Thoracic aorta (tissue), 2 donors: Measurements from ENCODE around the gene TAS2R42. TPM values are rescaled to one million over a fixed set of nuclear protein-coding genes. Genes with fewer than 3 reads are reported as not detected.

Experiments used
- ATAC-seq: fragments of 150-250 bp; one replicate; pipeline ENCODE4 v1.8.0; 2017; ENCODE audit warnings: low read depth; ENCODE audit not compliant: insufficient number of reproducible peaks, low FRiP score
- DNase-seq: peaks from one replicate; pipeline ENCODE4 v3.0.0-alpha.2; 2020; ENCODE audit warnings: low spot score
- H3K27ac ChIP-seq, 2 donors: fragments of 200-600 bp; sonication (generic); 1 replicate in 1 of 2; 2 replicates in 1 of 2; pipeline ENCODE4 v1.5.1; 2016; ENCODE audit warnings: mild to moderate bottlenecking in 2 of 2, moderate library complexity in 2 of 2
- H3K27me3 ChIP-seq: fragments of 200-600 bp; sonication (generic); replicated peaks from 2 replicates; pipeline ENCODE4 v1.6.0; 2016; ENCODE audit warnings: mild to moderate bottlenecking; ENCODE audit not compliant: insufficient read depth
- H3K36me3 ChIP-seq: fragments of 200-600 bp; sonication (generic); one replicate; pipeline ENCODE4 v1.5.1; 2016
- H3K4me1 ChIP-seq, 2 donors: fragments of 200-600 bp; sonication (generic); 1 replicate in 1 of 2; 2 replicates in 1 of 2; pipeline versions ENCODE4 v1.5.1 to v1.6.0; 2016; ENCODE audit warnings: low read depth in 2 of 2, mild to moderate bottlenecking in 1 of 2; ENCODE audit not compliant: control insufficient read depth in 1 of 2
- H3K4me3 ChIP-seq: fragments of 200-600 bp; sonication (generic); 2 replicates; pipeline ENCODE4 v1.5.1; 2016; ENCODE audit warnings: mild to moderate bottlenecking
- H3K9me3 ChIP-seq: fragments of 200-600 bp; sonication (generic); 2 replicates; pipeline ENCODE4 v1.5.1; 2016
- total RNA-seq, 2 donors: library from RNA; depleted of rRNA; stranded (reverse); fragments of >200 nt; gene quantifications; one replicate each; pipeline versions ENCODE4 v1.1.0 to v1.2.3, GENCODE V29; 2016
- TF ChIP-seq, protein P1 (sequence below): fragments of 200-600 bp; sonication (generic); IDR thresholded peaks from one replicate; pipeline ENCODE4 v1.5.1; 2019; ENCODE audit warnings: antibody characterized with exemption

Gene TAS2R42
- total RNA-seq, 2 donors from 2014 or later = not detected

DNA sequence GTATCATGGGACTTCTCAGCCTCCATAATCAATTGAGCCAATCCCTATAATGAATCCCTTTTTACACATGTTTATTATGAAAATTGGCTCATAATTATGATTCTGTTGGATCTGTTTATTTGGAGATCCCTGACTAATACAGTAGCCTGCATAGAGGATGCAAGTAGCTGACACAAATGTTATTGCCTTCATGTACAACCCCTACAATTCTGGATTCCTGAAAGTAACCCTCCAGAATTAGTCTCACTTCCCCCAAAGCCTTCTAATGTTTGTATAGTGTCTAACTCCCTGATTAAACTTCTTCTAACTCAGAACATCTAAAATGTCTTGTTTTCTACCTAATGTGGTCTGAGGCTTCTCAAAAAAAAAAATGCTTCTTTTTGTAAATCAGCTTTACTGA lies 22.4 kb downstream of the TAS2R42 start:
- DNase-seq = no peak
- TF ChIP-seq, protein P1, sequence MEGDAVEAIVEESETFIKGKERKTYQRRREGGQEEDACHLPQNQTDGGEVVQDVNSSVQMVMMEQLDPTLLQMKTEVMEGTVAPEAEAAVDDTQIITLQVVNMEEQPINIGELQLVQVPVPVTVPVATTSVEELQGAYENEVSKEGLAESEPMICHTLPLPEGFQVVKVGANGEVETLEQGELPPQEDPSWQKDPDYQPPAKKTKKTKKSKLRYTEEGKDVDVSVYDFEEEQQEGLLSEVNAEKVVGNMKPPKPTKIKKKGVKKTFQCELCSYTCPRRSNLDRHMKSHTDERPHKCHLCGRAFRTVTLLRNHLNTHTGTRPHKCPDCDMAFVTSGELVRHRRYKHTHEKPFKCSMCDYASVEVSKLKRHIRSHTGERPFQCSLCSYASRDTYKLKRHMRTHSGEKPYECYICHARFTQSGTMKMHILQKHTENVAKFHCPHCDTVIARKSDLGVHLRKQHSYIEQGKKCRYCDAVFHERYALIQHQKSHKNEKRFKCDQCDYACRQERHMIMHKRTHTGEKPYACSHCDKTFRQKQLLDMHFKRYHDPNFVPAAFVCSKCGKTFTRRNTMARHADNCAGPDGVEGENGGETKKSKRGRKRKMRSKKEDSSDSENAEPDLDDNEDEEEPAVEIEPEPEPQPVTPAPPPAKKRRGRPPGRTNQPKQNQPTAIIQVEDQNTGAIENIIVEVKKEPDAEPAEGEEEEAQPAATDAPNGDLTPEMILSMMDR = no peak
- no peak for ATAC-seq
- Histone ChIP-seq H3K27me3 (no peaks in the 10 kb centered on the region), H3K27ac (no peak overlapping the region), H3K36me3 (no peaks in the 10 kb centered on the region), H3K4me3 (no peak overlapping the region), H3K4me1 (peaks cover 5 to 11% of the 10 kb centered on the region in 2 donors), H3K9me3 (no peaks in the 10 kb centered on the region)

DNA sequence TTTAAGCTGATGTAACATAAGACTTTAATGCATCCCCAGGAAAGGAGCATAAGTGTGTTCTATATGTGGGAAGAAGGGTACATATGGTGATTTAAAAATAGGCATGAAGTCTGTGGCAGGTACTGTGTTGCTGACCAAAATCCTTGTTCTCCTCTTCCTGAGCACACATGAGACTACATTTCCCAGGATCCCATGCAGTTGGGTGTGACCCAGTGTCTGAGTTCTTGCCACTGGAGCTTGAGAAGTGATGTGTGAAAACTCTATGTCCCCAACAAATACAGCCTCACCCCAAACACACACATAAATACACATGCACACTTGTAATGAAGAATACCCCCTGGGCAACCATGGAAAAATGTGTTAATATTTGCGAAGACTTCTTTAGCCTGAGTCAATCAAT lies 24.2 kb downstream of the TAS2R42 start:
- DNase-seq (no peak), ATAC-seq (no peak)
- Histone ChIP-seq H3K9me3 (no peaks in the 10 kb centered on the region), H3K36me3 (no peaks in the 10 kb centered on the region), H3K27ac (no peak overlapping the region), H3K4me3 (no peak overlapping the region), H3K27me3 (no peaks in the 10 kb centered on the region), H3K4me1 (peaks cover 0 to 2% of the 10 kb centered on the region in 2 donors)
- TF ChIP-seq, protein P1 = no peak

DNA sequence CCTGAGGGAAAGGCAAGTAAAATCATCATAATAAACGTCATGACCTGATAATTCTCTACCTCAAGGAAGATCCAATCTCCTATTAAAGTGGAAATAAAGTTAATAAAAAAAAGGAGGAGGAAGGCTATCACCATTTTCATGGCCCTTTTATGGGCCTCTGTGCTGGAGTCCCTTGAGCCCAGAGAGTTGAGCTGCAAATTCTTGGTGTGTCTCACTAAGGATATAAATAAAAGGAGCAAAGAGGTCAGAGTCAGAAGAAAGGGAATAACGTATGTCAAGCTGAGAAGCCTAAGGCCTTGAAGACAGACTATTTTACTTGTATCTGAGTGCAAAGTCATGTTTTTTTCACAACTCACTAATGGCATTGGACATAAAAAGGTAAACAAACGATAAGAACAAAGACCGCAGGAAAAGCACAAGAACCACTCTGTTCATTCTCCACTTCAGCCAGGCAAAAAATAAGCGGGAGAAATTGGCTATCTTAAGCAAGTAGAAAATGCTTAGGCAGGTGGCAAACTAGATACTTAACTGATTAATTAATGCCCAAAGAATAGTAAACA lies 27.8 kb downstream of the TAS2R42 start:
- DNase-seq = no peak
- Histone ChIP-seq H3K36me3 (no peaks in the 10 kb centered on the region), H3K4me3 (no peak overlapping the region), H3K27me3 (no peaks in the 10 kb centered on the region), H3K9me3 (no peaks in the 10 kb centered on the region), H3K4me1 (peaks cover 0 to 2% of the 10 kb centered on the region in 2 donors), H3K27ac (no peak overlapping the region)
- TF ChIP-seq, protein P1 = no peak
- no peak for ATAC-seq

DNA sequence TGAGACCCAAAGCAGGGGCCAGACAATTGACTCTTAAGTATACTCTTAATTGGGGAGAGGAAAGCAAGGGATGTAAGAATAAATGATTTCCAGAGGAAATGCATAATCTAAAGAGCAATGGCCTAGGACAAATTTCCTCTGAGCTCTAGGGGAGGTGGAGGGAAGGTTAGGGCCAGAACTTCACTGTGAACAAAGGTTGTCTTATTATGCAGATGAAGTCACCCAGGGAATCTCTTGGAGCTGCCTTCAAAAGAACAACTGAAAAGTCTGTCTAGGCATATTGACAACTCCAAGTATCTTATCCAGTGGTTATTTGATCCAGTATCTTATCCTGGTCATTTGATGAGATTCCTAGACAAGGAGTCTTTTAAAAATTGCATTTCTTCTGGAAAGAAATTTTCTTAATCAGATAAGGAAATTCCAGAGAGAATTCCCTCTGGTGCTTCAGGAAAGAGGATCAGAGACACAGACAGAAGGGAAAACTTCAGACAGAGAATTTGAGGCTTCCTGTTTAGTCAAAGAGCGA lies 32.3 kb downstream of the TAS2R42 start:
- TF ChIP-seq, protein P1 = no peak
- no peaks in the 10 kb centered on the region for H3K27me3 ChIP-seq
- H3K27ac ChIP-seq = no peak overlapping the region
- DNase-seq (no peak), ATAC-seq (no peak)
- H3K36me3 ChIP-seq = no peaks in the 10 kb centered on the region
- H3K4me1 ChIP-seq = peaks cover 0 to 2% of the 10 kb centered on the region in 2 donors
- no peak overlapping the region for H3K4me3 ChIP-seq
- no peaks in the 10 kb centered on the region for H3K9me3 ChIP-seq

DNA sequence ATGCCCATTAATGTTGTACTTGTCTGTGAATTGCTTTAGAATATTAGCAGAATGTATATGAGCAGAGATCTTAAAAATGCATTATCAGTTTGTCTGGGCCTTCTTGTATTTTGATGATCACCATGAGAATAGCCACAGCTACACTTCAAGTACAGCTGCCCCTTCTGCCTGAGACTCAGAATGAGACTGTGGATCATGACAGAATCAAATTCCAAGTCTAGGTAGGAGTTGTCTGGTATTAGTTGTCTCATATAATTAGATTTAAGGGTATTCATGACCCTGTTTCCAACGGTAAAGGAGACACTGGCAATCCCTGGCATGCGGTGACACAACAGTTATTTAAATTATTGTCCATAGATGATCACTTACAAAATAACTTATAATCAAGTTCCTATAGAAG lies 34.0 kb downstream of the TAS2R42 start:
- no peak overlapping the region for H3K4me3 ChIP-seq
- DNase-seq (no peak), ATAC-seq (no peak)
- H3K36me3 ChIP-seq = no peaks in the 10 kb centered on the region
- H3K4me1 ChIP-seq = no peaks in the 10 kb centered on the region
- no peaks in the 10 kb centered on the region for H3K9me3 ChIP-seq
- no peak overlapping the region for H3K27ac ChIP-seq
- TF ChIP-seq, protein P1 = no peak
- H3K27me3 ChIP-seq = no peaks in the 10 kb centered on the region
